Tibial nerve (tissue), 4 donors: Measurements from ENCODE around the gene SH2D3A.
A peak's percentile ranks its signal among the peaks of the same experiment; 100 is the strongest.

Experiments
- EP300 ChIP-seq, 2 donors: sonication (generic); formaldehyde crosslinking; IDR thresholded peaks; one replicate each; pipeline ENCODE4 v1.6.1; 2017; ENCODE audit warnings: antibody characterized with exemption in 2 of 2, mild to moderate bottlenecking in 1 of 2
- POLR2A ChIP-seq, 2 donors: fragments of 450-650 bp; IDR thresholded peaks; one replicate each; pipeline ENCODE4 v1.6.1; 2017; ENCODE audit warnings: antibody characterized with exemption in 2 of 2, mild to moderate bottlenecking in 2 of 2, moderate library complexity in 2 of 2
- TF ChIP-seq, protein P1 (sequence below), 5 experiments: fragments of 200-600 bp in 3 of 5; fragments of 450-650 bp in 2 of 5; sonication (generic) in 3 of 5; IDR thresholded peaks; one replicate each; pipeline ENCODE4 v1.5.1; 2016 to 2019; ENCODE audit warnings: antibody characterized with exemption in 5 of 5, mild to moderate bottlenecking in 3 of 5, moderate library complexity in 2 of 5

DNA sequence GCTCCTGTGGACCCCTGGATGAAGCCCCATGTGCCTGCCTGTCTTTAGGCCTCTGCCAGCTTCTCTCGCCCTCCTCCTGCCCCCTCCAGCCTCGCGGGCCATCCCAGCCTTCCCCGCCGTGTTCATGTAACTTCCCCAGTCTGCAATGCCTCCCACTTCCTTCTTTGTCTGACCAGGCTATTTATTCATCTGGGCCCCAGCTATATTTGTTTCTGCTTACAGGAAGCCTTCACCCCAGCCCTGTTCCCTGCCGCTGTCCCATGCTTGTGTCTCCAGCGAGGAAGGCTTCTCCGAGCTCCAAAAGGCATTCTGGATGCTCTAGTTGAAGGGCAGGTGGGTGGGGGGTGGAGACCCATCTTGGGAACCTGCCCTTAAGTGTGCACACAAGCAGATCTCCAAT is 38.9 kb downstream of the SH2D3A start:
- TF ChIP-seq, protein P1, sequence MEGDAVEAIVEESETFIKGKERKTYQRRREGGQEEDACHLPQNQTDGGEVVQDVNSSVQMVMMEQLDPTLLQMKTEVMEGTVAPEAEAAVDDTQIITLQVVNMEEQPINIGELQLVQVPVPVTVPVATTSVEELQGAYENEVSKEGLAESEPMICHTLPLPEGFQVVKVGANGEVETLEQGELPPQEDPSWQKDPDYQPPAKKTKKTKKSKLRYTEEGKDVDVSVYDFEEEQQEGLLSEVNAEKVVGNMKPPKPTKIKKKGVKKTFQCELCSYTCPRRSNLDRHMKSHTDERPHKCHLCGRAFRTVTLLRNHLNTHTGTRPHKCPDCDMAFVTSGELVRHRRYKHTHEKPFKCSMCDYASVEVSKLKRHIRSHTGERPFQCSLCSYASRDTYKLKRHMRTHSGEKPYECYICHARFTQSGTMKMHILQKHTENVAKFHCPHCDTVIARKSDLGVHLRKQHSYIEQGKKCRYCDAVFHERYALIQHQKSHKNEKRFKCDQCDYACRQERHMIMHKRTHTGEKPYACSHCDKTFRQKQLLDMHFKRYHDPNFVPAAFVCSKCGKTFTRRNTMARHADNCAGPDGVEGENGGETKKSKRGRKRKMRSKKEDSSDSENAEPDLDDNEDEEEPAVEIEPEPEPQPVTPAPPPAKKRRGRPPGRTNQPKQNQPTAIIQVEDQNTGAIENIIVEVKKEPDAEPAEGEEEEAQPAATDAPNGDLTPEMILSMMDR (IDR thresholded peaks at IDR 0.05), result no peak
- TF ChIP-seq POLR2A (IDR thresholded peaks at IDR 0.05) (no peak), EP300 (IDR thresholded peaks at IDR 0.05) (peak in 1 of 2 donors; percentile 41)
